Sciatic nerve (tissue), 2 donors: ENCODE results near the gene KREMEN2. TPM values are rescaled to one million over a fixed set of nuclear protein-coding genes. Genes with fewer than 3 reads are reported as not detected.
A peak's percentile ranks its signal among the peaks of the same experiment; 100 is the strongest.

Source experiments
- ATAC-seq: fragments of 200-7000 bp; cut with Tn5 transposase; one replicate; pipeline ENCODE4 v1.9.1; 2020; ENCODE audit warnings: mild to moderate bottlenecking, moderate library complexity
- DNase-seq: peaks from one replicate; pipeline ENCODE4 v3.0.0-alpha.2; 2020; ENCODE audit warnings: low spot score
- intact Hi-C: fragments of 100-400 bp; cut with DNase I; formaldehyde crosslinking; loops from one replicate; pipeline ENCODE4 v1.14.2; 2022
- total RNA-seq: library from RNA; stranded (reverse); fragmentation: NEBNext Ultra II Directional; extraction: Animal tissue kit (Norgen Biotek cat#: 25700); gene quantifications from one replicate; pipeline ENCODE4 v1.2.1, GENCODE V29; 2021
- donor health status: DM: no; HTN: no; CAD: no.
- donor health status: DM: no; HTN: no; CAD: no.

The KREMEN2 gene
- total RNA-seq, 1 donor from 2014 or later, result not detected

DNA sequence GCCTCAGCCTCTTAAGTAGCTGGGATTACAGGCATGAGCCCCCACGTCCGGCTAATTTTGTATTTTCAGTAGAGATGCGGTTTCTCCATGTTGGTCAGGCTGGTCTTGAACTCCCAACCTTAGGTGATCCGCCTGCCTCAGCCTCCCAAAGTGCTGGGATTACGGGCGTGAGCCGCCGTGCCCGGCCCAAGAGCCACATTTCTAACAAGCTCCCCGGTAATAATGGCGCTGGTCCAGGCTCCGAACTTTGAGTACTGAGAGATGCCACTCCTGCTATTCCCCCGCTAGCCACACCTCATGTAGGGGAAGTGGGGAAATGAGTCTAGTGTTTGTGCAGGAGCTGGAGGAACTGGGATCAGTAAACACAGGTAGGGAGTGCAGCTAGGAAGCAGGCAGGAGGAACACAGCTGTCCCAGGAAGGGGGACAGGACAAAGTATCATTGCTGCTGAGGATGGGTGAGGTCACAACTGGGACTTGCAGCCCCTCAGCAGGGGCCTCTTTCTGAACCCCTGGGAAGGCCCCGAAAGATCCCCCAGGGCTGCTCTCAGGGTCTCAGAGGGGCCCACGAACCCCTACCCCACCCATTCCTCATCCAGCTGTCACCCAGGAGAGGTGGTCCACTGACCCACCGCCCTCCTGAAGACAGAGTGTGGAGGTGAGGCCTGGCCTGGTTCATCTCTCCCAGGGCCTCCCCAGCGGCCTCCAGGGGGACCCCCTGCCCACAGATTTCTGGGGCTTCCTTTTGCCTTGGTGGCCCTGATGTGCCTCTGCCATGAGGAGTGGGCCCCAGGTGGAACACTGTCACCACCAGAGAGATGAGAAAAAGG lies 3.7 kb upstream of the KREMEN2 start:
- DNase-seq (no peak), ATAC-seq (no peak)
- intact Hi-C loops, result no loop called here

DNA sequence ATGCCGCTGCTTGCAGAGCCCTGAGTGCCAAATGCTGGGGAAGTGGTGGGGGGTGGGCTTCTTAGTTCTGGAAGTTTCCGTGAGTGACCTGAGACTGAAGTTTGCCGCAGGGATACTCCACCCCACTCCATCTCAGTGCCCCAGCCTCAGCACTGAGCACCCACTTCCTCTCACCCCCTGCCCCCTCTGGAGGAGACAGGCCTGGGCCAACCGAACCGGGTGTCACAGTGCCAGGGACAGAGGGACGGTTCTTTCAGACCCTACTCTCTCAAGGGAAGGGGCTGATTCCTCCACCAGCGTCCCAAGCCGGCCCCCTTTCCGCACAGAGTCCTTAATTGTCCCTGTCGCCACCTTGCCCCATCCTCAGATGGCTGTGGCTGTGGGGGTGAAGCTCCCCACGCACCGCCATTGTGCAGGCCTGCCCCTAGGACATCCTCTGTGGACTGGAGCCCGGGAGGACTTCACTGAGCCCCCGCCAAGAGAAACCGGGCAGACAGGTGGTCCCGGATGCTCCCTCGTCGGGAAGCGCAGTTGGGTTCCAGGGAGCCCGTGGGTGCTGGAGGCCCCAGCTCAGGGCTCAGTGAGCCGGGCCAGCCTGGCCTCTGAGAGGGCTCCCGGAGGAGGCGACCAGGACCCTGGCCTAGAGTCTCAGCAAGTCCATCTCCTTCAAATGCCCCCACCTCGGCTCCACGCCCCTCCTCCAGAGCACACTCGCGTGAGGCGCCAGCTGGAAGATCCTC lies 1.6 kb upstream of the KREMEN2 start:
- no peak for DNase-seq
- intact Hi-C loops, result no loop called here
- no peak for ATAC-seq

DNA sequence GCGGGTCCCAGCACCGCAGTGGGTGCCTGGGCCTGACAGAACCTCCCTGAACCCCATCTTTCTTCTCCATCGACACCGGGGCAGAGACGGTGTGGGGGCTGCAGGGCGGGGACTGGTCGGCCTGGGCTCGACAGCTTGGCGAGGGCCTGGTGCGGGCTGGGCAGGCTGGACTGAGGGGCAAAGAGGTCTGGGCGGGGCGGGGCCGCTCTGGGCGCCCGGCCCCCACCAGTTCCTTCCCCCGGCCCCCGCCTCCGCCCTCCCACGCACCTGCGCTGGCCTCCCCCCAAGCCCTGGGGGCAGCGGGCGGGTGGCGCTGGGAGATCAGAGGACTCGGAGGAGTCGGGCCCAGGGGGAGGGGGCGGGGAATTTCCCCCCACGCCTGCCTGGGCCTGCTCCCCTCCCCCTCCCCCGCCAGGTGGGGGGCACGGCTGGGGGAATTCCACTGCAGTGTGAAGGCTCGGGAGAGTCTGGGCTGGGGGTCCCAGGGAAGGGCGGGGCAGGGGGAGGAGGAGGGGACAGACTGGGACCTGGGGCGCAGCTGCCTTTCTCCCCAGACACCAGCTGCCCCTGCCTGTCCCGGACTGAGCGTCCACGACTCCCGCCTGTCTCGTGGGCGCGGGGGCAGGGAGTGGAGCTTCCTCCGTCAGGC lies 877 bp upstream of the KREMEN2 start:
- intact Hi-C loops, result no loop called here
- ATAC-seq (no peak), DNase-seq (no peak)

DNA sequence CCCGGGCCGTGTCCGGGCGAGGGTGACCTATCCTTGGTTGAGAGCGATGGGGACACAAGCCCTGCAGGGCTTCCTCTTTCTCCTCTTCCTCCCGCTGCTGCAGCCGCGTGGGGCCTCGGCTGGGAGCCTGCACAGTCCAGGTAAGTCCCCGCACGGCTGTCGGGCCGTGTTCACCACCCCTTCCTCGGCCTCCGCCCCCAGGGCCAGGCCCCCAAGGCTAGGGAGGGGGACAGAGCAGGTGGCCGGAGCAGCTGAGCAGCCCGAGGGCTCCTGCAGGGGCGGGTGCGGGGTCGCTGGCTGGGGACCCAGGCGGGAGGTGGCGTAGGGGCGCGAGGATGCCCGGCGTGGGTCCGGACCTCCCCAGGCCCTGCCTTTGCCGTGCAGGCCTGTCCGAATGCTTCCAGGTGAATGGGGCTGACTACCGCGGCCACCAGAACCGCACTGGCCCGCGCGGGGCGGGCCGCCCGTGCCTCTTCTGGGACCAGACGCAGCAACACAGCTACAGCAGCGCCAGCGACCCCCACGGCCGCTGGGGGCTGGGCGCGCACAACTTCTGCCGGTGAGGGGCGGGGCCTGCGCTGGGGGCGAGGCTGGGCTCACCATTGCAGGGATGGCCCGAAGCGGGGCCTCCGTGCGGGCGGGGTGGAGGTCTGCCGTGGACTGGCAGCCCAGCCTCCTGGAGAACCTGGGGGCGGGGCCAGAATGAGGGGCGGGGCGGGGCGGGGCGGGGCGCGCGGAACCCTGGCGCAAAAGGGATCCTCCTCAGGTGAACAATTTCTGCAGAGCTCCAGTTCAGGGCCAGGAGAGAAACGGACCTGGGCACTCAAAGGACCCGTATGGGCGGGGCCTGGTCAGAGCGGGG lies 631 bp downstream of the KREMEN2 start:
- ATAC-seq (no peak), DNase-seq (no peak)
- intact Hi-C loops, result no loop called here

DNA sequence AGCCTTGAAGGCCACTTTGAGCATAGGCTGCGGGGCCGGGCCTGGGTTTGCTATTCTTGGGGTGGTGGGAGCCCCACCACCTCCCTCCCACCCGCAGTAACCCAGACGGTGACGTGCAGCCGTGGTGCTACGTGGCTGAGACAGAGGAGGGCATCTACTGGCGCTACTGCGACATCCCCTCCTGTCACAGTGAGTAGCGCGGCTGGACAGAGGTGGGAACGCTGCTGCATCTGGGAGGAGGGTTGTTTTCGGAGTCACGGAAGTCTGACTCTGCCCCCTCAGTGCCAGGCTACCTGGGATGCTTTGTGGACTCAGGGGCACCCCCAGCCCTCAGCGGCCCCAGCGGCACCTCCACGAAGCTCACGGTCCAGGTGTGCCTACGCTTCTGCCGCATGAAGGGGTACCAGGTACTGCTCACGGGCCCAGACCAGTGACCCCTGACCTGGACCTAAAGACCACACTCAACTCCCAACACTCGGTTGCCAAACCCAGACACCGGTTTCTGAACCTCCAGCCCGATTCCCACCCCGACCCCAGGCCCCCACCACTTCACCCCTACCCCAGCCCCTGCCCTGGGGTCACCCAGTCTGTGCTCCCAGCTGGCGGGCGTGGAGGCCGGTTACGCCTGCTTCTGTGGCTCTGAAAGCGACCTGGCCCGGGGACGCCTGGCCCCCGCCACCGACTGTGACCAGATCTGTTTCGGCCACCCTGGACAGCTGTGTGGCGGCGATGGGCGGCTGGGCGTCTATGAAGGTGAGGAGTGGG lies 2.1 kb downstream of the KREMEN2 start:
- DNase-seq (no peak), ATAC-seq (no peak)
- intact Hi-C loops, result no loop called here

DNA sequence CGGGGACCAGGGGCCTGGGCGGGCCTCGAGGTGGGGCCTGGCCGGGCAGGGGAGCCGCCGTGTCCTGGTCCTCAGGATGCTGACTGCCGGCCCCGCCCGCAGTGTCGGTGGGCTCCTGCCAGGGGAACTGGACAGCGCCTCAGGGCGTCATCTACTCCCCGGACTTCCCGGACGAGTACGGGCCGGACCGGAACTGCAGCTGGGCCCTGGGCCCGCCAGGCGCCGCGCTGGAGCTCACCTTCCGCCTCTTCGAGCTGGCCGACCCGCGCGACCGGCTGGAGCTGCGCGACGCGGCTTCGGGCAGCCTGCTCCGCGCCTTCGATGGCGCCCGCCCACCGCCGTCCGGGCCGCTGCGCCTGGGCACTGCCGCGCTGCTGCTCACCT lies 2.7 kb downstream of the KREMEN2 start:
- ATAC-seq (no peak), DNase-seq (no peak)
- intact Hi-C loops, result no loop called here

DNA sequence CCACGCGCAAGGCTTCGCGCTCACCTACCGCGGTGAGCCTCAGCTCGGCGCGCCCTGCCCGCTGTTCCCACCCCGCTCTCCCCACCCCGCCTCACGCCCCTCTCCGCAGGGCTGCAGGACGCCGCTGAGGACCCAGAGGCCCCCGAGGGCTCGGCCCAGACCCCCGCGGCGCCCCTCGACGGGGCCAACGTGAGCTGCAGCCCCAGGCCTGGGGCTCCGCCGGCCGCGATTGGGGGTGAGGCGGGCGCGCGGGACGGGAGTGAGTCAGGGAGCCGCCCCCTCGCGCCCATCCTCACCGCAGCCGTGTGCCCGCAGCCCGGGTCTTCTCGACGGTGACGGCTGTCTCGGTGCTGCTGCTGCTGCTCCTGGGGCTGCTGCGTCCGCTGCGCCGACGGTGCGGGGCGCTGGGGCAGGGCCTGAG lies 3.1 kb downstream of the KREMEN2 start:
- DNase-seq (no peak), ATAC-seq (no peak)
- intact Hi-C loops, result no loop called here

DNA sequence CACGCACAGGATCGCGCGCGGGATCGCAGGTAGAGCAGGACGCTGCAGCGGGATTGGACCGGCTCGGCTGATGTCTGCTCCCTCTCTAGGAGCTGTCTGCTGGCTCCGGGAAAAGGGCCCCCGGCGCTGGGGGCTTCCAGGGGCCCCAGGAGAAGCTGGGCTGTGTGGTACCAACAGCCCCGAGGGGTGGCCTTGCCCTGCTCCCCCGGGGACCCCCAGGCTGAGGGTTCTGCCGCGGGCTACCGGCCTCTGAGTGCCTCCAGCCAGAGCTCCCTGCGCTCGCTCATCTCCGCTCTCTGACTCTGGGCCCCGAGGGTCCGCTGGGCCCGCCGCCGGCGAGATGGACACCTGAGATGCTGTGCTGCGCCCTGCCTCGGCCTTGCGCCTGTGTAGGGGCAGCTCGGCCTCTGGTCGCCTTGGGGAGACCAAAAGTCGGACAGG lies 3.7 kb downstream of the KREMEN2 start:
- ATAC-seq, result no peak
- no peak for DNase-seq
- intact Hi-C loops, result no loop called here

DNA sequence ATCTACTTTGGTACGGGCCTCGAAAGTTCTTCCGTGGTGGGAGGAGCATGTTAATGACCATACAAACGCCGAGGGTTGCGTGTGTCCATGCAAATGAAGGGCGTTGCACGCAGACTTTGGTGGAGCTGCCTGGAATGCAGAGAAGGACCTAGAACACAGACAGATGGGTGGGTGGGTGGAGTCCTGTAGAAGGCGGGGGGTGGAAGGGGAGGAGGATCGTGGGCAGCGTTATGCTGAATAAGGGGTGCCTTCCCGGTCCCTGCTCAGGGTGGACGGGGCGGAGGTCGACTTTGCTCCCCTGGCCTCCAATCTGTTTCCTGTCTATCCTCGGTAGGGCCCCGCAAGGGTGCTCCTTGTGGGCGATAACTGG lies 4.3 kb downstream of the KREMEN2 start:
- DNase-seq, result no peak
- ATAC-seq, result no peak
- intact Hi-C loops, result no loop called here

DNA sequence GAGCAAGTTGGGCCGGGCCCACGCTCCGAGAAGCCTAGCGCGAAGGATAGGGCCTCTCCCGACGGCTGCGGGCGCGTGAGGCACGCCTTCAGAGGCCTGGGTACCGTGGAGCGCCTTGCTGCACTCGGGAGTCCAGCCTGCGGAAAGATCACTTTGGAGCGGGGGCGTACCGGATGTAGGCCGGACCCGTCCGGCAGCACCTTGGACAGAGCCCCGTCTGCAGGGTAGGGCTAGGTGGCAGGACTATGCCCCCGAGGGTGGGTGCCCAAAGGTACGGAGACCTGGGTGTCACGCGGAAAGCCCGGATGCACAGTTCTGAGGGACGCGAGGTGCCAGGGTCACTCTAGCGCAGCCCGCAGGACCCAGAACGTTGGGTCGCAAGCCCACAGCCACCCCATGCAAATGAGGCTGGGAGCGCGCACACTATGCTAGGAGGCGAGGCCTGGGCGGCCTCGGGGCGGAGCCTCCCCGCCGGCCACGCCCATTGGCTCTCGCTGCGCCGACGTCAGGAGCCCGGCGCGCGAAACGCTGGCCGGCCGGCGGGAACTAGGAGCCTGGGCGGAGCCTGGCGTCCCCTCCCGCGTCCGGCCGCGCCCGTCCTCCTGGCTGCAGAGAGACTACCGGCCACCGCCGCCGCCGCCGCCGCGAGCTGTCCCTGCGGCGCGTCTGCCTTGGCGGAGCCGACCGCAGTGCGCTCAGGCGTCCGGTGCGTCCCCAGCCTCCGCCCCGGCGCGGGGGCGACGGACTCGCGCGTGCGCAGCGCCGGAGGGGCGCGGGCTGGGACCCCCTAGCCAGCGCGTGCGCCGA lies 4.9 kb downstream of the KREMEN2 start, which contains the start of gene PAQR4:
TSS of gene PAQR4 (plus strand) at position 611 of the 807 bp plus-strand sequence. CDS start 327 bp downstream, outside the sequence.
- DNase-seq, result peak; percentile 89
- intact Hi-C loops, result no loop called here
- ATAC-seq, result peak; percentile 92

DNA sequence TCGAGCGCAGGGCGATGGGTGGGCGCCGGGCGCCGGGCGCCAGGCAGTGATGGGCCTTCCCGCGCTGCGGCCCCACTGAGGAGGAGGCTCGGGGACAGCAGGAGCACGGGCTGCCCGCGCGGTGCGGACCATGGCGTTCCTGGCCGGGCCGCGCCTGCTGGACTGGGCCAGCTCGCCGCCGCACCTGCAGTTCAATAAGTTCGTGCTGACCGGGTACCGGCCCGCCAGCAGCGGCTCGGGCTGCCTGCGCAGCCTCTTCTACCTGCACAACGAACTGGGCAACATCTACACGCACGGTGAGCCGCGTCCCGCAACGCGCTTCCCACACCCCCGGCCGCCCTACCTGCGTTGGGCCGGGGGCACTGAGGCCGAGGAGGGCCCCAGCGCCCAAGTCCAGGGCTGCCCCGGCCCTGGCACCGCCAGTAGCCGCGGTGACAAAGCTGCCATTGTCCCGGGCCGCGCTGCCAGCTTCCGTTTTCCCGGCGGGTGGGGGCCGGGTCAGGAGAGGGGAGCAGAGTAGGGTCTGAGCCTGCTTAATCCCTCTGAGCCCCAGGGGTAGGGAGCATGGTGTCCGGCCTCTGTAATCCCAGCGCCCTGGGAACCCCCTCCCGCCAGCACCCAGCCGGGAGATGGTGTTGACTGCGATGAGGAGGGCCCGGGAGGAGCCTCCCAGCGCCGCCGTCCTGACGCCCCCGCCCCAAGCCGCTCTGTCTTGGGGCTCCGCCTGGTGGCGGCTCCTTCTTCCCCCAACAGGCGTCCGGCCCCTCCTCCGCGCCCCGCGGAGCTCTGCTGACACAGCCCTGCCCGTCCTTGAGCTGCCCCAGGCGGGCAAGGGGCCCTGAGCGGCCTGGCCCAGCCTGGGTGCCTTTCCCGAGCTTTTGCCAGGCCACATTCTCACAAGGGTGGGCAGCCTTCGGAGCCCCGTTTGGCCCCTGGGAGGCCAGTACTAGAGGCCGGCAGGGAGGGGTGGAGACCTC lies 5.8 kb downstream of the KREMEN2 start:
- ATAC-seq, result peak; percentile 33
- intact Hi-C loops, result no loop called here
- DNase-seq, result peak; percentile 81

DNA sequence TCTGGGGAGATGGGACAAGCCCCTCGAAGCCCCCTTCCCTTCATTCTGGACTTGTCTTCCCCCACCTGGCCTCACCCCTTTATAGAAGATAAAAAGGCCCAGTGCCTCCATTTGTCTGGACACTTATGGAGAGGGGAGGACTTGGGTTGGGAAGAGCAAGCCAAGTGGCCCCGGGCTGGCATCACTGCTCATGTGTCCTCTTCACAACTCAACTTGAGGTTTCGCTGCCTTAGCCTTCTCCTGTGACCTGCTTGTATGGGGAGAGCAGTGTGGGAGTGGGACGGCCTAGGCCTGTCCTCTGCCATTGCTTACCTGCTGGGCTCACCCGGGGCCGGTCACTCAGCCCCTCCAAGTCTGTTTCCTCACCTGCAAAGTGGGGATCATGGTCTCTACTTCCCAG lies 6.5 kb downstream of the KREMEN2 start:
- no peak for DNase-seq
- intact Hi-C loops, result no loop called here
- ATAC-seq, result no peak

DNA sequence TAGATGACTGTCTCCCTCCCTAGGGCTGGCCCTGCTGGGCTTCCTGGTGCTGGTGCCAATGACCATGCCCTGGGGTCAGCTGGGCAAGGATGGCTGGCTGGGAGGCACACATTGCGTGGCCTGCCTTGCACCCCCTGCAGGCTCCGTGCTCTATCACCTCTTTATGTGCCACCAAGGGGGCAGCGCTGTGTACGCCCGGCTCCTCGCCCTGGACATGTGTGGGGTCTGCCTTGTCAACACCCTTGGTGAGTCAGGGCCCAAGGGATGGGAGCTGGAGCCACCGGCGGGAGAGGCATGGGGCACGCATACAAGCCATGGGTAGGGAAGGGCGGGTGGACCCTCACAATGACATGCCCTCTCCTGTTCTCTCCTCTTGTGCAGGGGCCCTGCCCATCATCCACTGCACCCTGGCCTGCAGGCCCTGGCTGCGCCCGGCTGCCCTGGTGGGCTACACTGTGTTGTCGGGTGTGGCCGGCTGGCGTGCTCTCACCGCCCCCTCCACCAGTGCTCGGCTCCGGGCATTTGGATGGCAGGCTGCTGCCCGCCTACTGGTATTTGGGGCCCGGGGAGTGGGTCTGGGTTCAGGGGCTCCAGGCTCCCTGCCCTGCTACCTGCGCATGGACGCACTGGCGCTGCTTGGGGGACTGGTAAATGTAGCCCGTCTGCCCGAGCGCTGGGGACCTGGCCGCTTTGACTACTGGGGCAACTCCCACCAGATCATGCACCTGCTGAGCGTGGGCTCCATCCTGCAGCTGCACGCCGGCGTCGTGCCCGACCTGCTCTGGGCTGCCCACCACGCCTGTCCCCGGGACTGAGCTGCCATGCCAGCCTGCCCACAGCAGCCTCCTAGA lies 7.3 kb downstream of the KREMEN2 start:
- ATAC-seq (no peak), DNase-seq (no peak)
- intact Hi-C loops, result no loop called here

DNA sequence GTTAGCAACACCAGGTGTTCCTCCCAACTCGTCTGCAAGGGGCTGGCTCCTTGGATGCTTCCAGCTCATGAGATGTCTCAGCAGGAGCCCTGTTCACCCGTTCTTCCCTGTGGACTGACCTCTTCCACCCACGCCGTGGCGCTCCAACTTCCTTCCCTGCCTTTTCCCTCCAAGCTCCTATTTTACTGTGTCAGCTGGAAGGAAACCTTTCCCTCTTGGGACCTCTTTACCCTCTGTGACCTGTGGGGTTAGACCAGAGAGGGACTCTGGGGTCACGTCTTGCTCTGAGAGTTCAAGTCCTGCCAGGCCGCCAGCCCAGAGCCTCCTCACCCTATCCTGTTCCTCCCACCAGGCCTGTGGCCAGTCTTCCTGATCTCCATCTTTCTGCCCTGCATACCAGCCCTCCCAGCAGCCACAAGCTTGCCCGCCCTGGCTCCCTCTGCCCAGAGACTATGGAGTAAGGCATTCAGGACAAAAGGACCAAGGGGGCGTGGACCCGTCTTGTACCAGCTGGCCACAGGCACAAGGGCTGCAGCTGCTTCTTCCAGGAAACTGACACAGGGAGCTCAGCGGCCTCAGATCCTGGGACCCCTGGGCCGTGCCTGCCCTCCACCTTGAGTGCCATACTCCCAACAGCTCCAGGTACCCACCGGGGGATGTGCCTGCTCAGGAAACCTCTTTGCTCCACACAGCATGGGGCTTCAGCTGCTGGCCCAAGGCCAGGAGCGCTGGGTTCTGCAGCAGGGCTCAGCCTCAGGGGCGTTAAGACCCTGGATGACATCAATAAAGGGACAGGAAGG lies 8.1 kb downstream of the KREMEN2 start:
- DNase-seq, result no peak
- intact Hi-C loops, result no loop called here
- no peak for ATAC-seq

DNA sequence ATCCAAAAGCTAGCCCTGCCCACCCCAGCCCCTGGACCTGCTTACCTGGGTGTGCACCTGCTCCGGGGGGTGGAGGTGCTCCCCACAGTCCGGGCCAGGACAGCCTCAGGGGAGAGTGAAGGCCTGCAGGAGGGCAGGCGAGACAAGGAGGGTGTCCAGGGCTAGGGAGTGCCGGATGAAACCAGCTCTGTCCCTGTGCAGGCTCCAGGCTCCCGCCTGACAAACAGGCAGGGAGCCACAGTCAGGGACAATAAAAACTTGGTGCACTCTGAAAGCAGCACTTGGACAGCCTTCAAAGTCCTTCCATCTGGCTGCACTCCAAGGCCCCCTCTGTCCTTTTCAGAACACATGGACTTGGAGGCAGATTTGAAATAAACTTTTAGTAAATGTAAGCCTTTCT lies 9.0 kb downstream of the KREMEN2 start:
- DNase-seq, result no peak
- ATAC-seq, result no peak
- intact Hi-C loops, result no loop called here
